GM12878 (cell line): ENCODE results near the gene PVALEF. TPM values are rescaled to one million over a fixed set of nuclear protein-coding genes. Genes with fewer than 3 reads are reported as not detected.

Experiments used
- ATAC-seq: fragments of 200-7000 bp; cut with Tn5 transposase; 3 replicates; pipeline ENCODE4 v1.9.1; 2020; ENCODE audit warnings: mild to moderate bottlenecking, moderate library complexity
- BruUV-seq: library from RNA; stranded (reverse); fragments of 400-500 nt; replicated peaks from 2 replicates; lab custom pipeline; 2021; lab: Mats Ljungman, UMichigan
- CTCF ChIA-PET: fragments of 300-600 bp; sonication (Branson Sonifier 250); formaldehyde crosslinking; extraction: SDS; loops from one replicate; lab custom pipeline; 2021; ENCODE audit warnings: inconsistent platforms; lab: Yijun Ruan, JAX
- POLR2A ChIA-PET: fragments of 350-600 bp; formaldehyde crosslinking; extraction: SDS; loops from one replicate; lab custom pipeline; 2021; ENCODE audit warnings: inconsistent platforms; lab: Charles Lee
- RAD21 ChIA-PET: fragments of 300-600 bp; sonication (Branson Sonifier 250); formaldehyde crosslinking; loops from one replicate; lab custom pipeline; 2023; ENCODE audit warnings: antibody characterized with exemption; ENCODE audit not compliant: unreplicated experiment; lab: Charles Lee
- SMC1A ChIA-PET: fragments of 300-600 bp; sonication (Branson Sonifier 250); formaldehyde crosslinking; loops from one replicate; lab custom pipeline; 2023; ENCODE audit not compliant: unreplicated experiment, uncharacterized antibody; lab: Charles Lee
- DNase-seq: peaks from one replicate; pipeline ENCODE4 v3.0.0-alpha.2; 2011; ENCODE audit warnings: low read depth, low spot score
- FAIRE-seq: peaks from 3 replicates; lab custom pipeline; 2011; peaks lifted over from hg19 to GRCh38; lab: Jason Lieb, UNC
- H2AFZ ChIP-seq: 2 replicates; pipeline ENCODE4 v1.6.0; 2011; ENCODE audit warnings: low read depth, low read length, control low read depth; ENCODE audit not compliant: control insufficient read depth
- H3K27ac ChIP-seq: 2 replicates; pipeline ENCODE4 v1.5.1; 2011; ENCODE audit warnings: control low read depth; ENCODE audit not compliant: control insufficient read depth, insufficient read depth
- H3K27me3 ChIP-seq, 2 experiments: replicated peaks in 1 of 2; 2 replicates each; pipeline versions ENCODE4 v1.6.0 to v1.6.1; 2011; ENCODE audit warnings: low read length in 1 of 2; ENCODE audit not compliant: control insufficient read depth in 2 of 2, insufficient read depth in 2 of 2
- H3K36me3 ChIP-seq, 2 experiments: 2 replicates each; pipeline ENCODE4 v1.5.1; 2011; ENCODE audit warnings: low read length in 1 of 2; ENCODE audit not compliant: control insufficient read depth in 2 of 2, insufficient read depth in 2 of 2
- H3K4me1 ChIP-seq: 2 replicates; pipeline ENCODE4 v1.6.1; 2011; ENCODE audit warnings: mild to moderate bottlenecking, low read length, moderate library complexity, mixed read lengths; ENCODE audit not compliant: control insufficient read depth, insufficient read depth
- H3K4me2 ChIP-seq: 2 replicates; pipeline ENCODE4 v1.6.0; 2011; ENCODE audit warnings: control low read depth; ENCODE audit not compliant: control insufficient read depth, insufficient read depth
- H3K4me3 ChIP-seq: fragments of 200-600 bp; sonication (generic); 2 replicates; pipeline ENCODE4 v1.5.1; 2016
- H3K79me2 ChIP-seq: 2 replicates; pipeline ENCODE4 v1.6.0; 2011; ENCODE audit warnings: low read length; ENCODE audit not compliant: control insufficient read depth, insufficient read depth
- H3K9ac ChIP-seq: 2 replicates; pipeline ENCODE4 v1.8.0; 2011; ENCODE audit warnings: low read length, control low read depth, mixed read lengths; ENCODE audit not compliant: control insufficient read depth, insufficient read depth
- H3K9me3 ChIP-seq: replicated peaks from 3 replicates; pipeline ENCODE4 v1.5.1; 2011; ENCODE audit warnings: mild to moderate bottlenecking, low read length; ENCODE audit not compliant: control insufficient read depth, insufficient read depth
- H4K20me1 ChIP-seq: 2 replicates; pipeline ENCODE4 v1.6.0; 2011; ENCODE audit not compliant: control insufficient read depth, insufficient read depth
- CBX5 ChIP-seq: sonication (generic); IDR thresholded peaks from 2 replicates; pipeline ENCODE4 v1.6.1; 2016; ENCODE audit warnings: low read depth, moderate library complexity, mild to moderate bottlenecking, inconsistent platforms
- CTCF ChIP-seq, 3 experiments: IDR thresholded peaks in 2 of 3; conservative IDR thresholded peaks in 1 of 3; 2 replicates each; pipeline ENCODE4 v1.5.1; 2011; ENCODE audit warnings: low read depth in 3 of 3, low read length in 3 of 3, mild to moderate bottlenecking in 3 of 3, control low read depth in 2 of 3, moderate library complexity in 2 of 3, inconsistent platforms in 1 of 3, mixed read lengths in 1 of 3; ENCODE audit not compliant: control insufficient read depth in 2 of 3, insufficient read depth in 1 of 3; ENCODE audit errors: extremely low read depth in 1 of 3
- IRF5 ChIP-seq: fragments of 450-650 bp; IDR thresholded peaks from 2 replicates; pipeline ENCODE4 v1.6.1; 2017; ENCODE audit warnings: borderline replicate concordance
- MEF2A ChIP-seq: IDR thresholded peaks from 2 replicates; pipeline ENCODE4 v1.6.1; 2011; ENCODE audit warnings: low read depth, mild to moderate bottlenecking, low read length, moderate library complexity; ENCODE audit not compliant: insufficient read depth
- MXI1 ChIP-seq: fragments of 150-350 bp; IDR thresholded peaks from 2 replicates; pipeline ENCODE4 v1.6.1; 2011; ENCODE audit warnings: low read depth, mild to moderate bottlenecking, inconsistent platforms, low read length, improper control_type of control experiment
- MYC ChIP-seq: IDR thresholded peaks from 2 replicates; pipeline ENCODE4 v1.6.1; 2011; ENCODE audit warnings: mild to moderate bottlenecking, low read length, moderate library complexity, inconsistent platforms; ENCODE audit not compliant: insufficient read depth, insufficient replicate concordance, insufficient read length, severe bottlenecking
- PAX5 ChIP-seq: IDR thresholded peaks from 2 replicates; pipeline ENCODE4 v1.6.1; 2011; ENCODE audit warnings: low read depth, low read length, borderline replicate concordance
- PKNOX1 ChIP-seq: fragments of 450-650 bp; IDR thresholded peaks from 2 replicates; pipeline ENCODE4 v1.6.1; 2016; ENCODE audit warnings: mild to moderate bottlenecking
- POLR2A ChIP-seq: IDR thresholded peaks from 2 replicates; pipeline ENCODE4 v1.6.1; 2011; ENCODE audit warnings: low read depth, mild to moderate bottlenecking, low read length
- RAD21 ChIP-seq: IDR thresholded peaks from 2 replicates; pipeline ENCODE4 v1.6.1; 2011; ENCODE audit warnings: mild to moderate bottlenecking, low read depth, low read length, moderate library complexity; ENCODE audit not compliant: insufficient read depth
- RELA ChIP-seq: fragments of 450-650 bp; IDR thresholded peaks from 2 replicates; pipeline ENCODE4 v1.8.0; 2014; ENCODE audit warnings: borderline replicate concordance; ENCODE audit not compliant: partially characterized antibody
- SPI1 ChIP-seq: IDR thresholded peaks from 2 replicates; pipeline ENCODE4 v1.6.1; 2011; ENCODE audit warnings: low read depth, mild to moderate bottlenecking, low read length, moderate library complexity, borderline replicate concordance; ENCODE audit not compliant: insufficient read depth
- SREBF2 ChIP-seq: IDR thresholded peaks from 2 replicates; pipeline ENCODE4 v1.6.1; 2012; ENCODE audit warnings: mild to moderate bottlenecking, low read length
- TCF7 ChIP-seq: IDR thresholded peaks from 2 replicates; pipeline ENCODE4 v1.6.1; 2014; ENCODE audit warnings: antibody characterized with exemption, borderline replicate concordance
- ZNF207 ChIP-seq: fragments of 450-650 bp; IDR thresholded peaks from 2 replicates; pipeline ENCODE4 v1.6.1; 2014; ENCODE audit warnings: antibody characterized with exemption, mild to moderate bottlenecking, borderline replicate concordance
- WGBS: methylation state at CpG from one replicate; pipeline ENCODE4 v1.1.6; 2016; ENCODE audit warnings: low lambda C conversion rate; ENCODE audit not compliant: insufficient replicate concordance, insufficient coverage; ENCODE audit errors: missing lambda C conversion rate; 5-methylcytosine and 5-hydroxymethylcytosine counted together
- in situ Hi-C: fragments of 300-500 bp; cut with MboI; formaldehyde crosslinking; loops from 9 replicates; pipeline ENCODE4 v1.14.3; 2018; ENCODE audit warnings: mixed read lengths
- intact Hi-C: fragments of 100-400 bp; cut with micrococcal nuclease; formaldehyde crosslinking; loops from one replicate; pipeline ENCODE4 v1.14.2; 2022; ENCODE audit not compliant: unreplicated experiment
- polyA plus RNA-seq, 11 experiments: library from polyadenylated mRNA; depleted of rRNA in 4 of 11; unstranded in 6 of 11; stranded (reverse) in 5 of 11; fragments of >200 nt; fragmentation: Nextera tagmentation in 4 of 11; fragmentation: Illumina TruSeq in 1 of 11; extraction: Ambion mirVana in 4 of 11; extraction: Trizol in 1 of 11; gene quantifications; 1 replicate in 1 of 11; 2 replicates in 10 of 11; pipeline versions ENCODE4 v1.2.1 to v1.2.3, GENCODE V29; 2011 to 2016; ENCODE audit warnings: inconsistent platforms in 2 of 11, missing spikeins in 2 of 11, low read depth in 1 of 11
- total RNA-seq, 4 experiments: library from RNA; depleted of rRNA in 3 of 4; stranded (reverse); fragments of >200 nt in 3 of 4; fragmentation: Illumina TruSeq in 1 of 4; extraction: Trizol in 1 of 4; gene quantifications; 2 replicates each; pipeline versions ENCODE4 v1.2.1 to v1.2.3, GENCODE V29; 2013 to 2021
- TF ChIP-seq, protein P1 (sequence below): fragments of 150-350 bp; IDR thresholded peaks from 2 replicates; pipeline ENCODE4 v1.6.1; 2014; ENCODE audit warnings: mild to moderate bottlenecking, low read depth, low read length

PVALEF gene
- total and polyA plus RNA-seq, 10 of the 15 experiments (the other 5 are each of a cell fraction or from before 2014, with no cell fraction given), result not detected

- in situ Hi-C loops (no loop called here), intact Hi-C loops (no loop called here)
- H3K4me2 ChIP-seq, result no peak overlapping the region
- ChIA-PET SMC1A (no interaction called here), CTCF (interaction anchor here (0.6 kb wide), 1 partner anchor 95 kb away, joined by 3 read pairs; no protein-coding TSS in a partner anchor), RAD21 (no interaction called here), POLR2A (no interaction called here)
- FAIRE-seq, result no peak
- 70% methylated on average over 12 of the region's 13 CpGs for WGBS
- no peaks in the 10 kb centered on the region for H3K4me1 ChIP-seq
- ATAC-seq, result no peak
- TF ChIP-seq MXI1, result no peak
- no peak for TF ChIP-seq TCF7
- no peak for TF ChIP-seq IRF5
- TF ChIP-seq PAX5, result no peak
- no peak for TF ChIP-seq SPI1
- no peak for TF ChIP-seq PKNOX1
- TF ChIP-seq RAD21, result no peak
- no peak for TF ChIP-seq MYC
- no peak for TF ChIP-seq CBX5
- no peak for TF ChIP-seq RELA
- TF ChIP-seq, protein P1, sequence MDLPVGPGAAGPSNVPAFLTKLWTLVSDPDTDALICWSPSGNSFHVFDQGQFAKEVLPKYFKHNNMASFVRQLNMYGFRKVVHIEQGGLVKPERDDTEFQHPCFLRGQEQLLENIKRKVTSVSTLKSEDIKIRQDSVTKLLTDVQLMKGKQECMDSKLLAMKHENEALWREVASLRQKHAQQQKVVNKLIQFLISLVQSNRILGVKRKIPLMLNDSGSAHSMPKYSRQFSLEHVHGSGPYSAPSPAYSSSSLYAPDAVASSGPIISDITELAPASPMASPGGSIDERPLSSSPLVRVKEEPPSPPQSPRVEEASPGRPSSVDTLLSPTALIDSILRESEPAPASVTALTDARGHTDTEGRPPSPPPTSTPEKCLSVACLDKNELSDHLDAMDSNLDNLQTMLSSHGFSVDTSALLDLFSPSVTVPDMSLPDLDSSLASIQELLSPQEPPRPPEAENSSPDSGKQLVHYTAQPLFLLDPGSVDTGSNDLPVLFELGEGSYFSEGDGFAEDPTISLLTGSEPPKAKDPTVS, result no peak
- no peak for TF ChIP-seq SREBF2
- no peak for TF ChIP-seq ZNF207
- no peak for TF ChIP-seq CTCF (IDR thresholded peaks at IDR 0.05 in 2 of 3, conservative IDR thresholded peaks at IDR 0.05 in 1 of 3; ENCODE audit: control insufficient read depth in 2 of 3, extremely low read depth in 1 of 3, insufficient read depth in 1 of 3, low read depth in 3 of 3, low read length in 3 of 3)
- TF ChIP-seq POLR2A, result no peak
- TF ChIP-seq MEF2A, result no peak
- H2AFZ ChIP-seq, result no peak overlapping the region
- no peaks in the 10 kb centered on the region for H3K27me3 ChIP-seq
- no peak for DNase-seq
- no peak overlapping the region for H3K27ac ChIP-seq
- H3K9ac ChIP-seq, result no peak overlapping the region
- H3K79me2 ChIP-seq, result no peaks in the 10 kb centered on the region
- no peak overlapping the region for H3K4me3 ChIP-seq
- H3K9me3 ChIP-seq, result no peaks in the 10 kb centered on the region
- no TSS peak for BruUV-seq
- no peaks in the 10 kb centered on the region for H3K36me3 ChIP-seq
- no peaks in the 10 kb centered on the region for H4K20me1 ChIP-seq
Measured at GRCh38 chr17:81151278-81151677, 14.0 kb upstream of the PVALEF start.
